Astrocyte (in vitro differentiated cells and primary cell): Measurements from ENCODE around the gene GMDS. TPM values are rescaled to one million over a fixed set of nuclear protein-coding genes. Genes with fewer than 3 reads are reported as not detected.

Experiments
- DNase-seq: peaks from one replicate; pipeline ENCODE4 v3.0.0-alpha.2; 2010; ENCODE audit warnings: low read depth
- FAIRE-seq: peaks from 2 replicates; lab custom pipeline; 2011; peaks lifted over from hg19 to GRCh38; lab: Jason Lieb, UNC
- H2AFZ ChIP-seq: 2 replicates; pipeline ENCODE4 v1.6.0; 2012; ENCODE audit warnings: low read depth, low read length, inconsistent platforms
- H3K27ac ChIP-seq: 2 replicates; pipeline ENCODE4 v1.5.1; 2011; ENCODE audit warnings: low read depth, low read length, inconsistent platforms
- H3K27me3 ChIP-seq: 2 replicates; pipeline ENCODE4 v1.6.0; 2011; ENCODE audit warnings: low read length, inconsistent platforms; ENCODE audit not compliant: insufficient read depth
- H3K36me3 ChIP-seq: 2 replicates; pipeline ENCODE4 v1.5.1; 2011; ENCODE audit warnings: low read length, inconsistent platforms; ENCODE audit not compliant: insufficient read depth
- H3K4me1 ChIP-seq: 2 replicates; pipeline ENCODE4 v1.5.1; 2011; ENCODE audit warnings: low read length, inconsistent platforms; ENCODE audit not compliant: insufficient read depth
- H3K4me2 ChIP-seq: 2 replicates; pipeline ENCODE4 v1.6.0; 2012; ENCODE audit warnings: low read length, inconsistent platforms
- H3K4me3 ChIP-seq: 2 replicates; pipeline ENCODE4 v1.5.1; 2011; ENCODE audit warnings: low read depth, mild to moderate bottlenecking, low read length, inconsistent platforms; ENCODE audit not compliant: insufficient read depth
- H3K79me2 ChIP-seq: 2 replicates; pipeline ENCODE4 v1.6.0; 2012; ENCODE audit warnings: mild to moderate bottlenecking, low read length, inconsistent platforms; ENCODE audit not compliant: insufficient read depth
- H3K9ac ChIP-seq: 2 replicates; pipeline ENCODE4 v1.6.0; 2012; ENCODE audit warnings: mild to moderate bottlenecking, low read length, inconsistent platforms
- H3K9me3 ChIP-seq: 2 replicates; pipeline ENCODE4 v1.5.1; 2012; ENCODE audit warnings: low read depth, mild to moderate bottlenecking, low read length, inconsistent platforms; ENCODE audit not compliant: insufficient read depth
- H4K20me1 ChIP-seq: 2 replicates; pipeline ENCODE4 v1.6.0; 2012; ENCODE audit warnings: low read length, inconsistent platforms; ENCODE audit not compliant: insufficient read depth
- H3K27ac Mint-ChIP-seq: one replicate; pipeline ENCODE4 v1.8.0; 2021; ENCODE audit warnings: mild to moderate bottlenecking, mixed read lengths; ENCODE audit not compliant: unreplicated experiment
- H3K27me3 Mint-ChIP-seq: one replicate; pipeline ENCODE4 v1.8.0; 2021; ENCODE audit warnings: low read depth, mixed read lengths; ENCODE audit not compliant: unreplicated experiment
- H3K36me3 Mint-ChIP-seq: one replicate; pipeline ENCODE4 v1.8.0; 2021; ENCODE audit warnings: low read depth, mixed read lengths; ENCODE audit not compliant: unreplicated experiment
- H3K4me1 Mint-ChIP-seq: one replicate; pipeline ENCODE4 v1.8.0; 2021; ENCODE audit warnings: low read depth, mixed read lengths; ENCODE audit not compliant: unreplicated experiment
- H3K4me3 Mint-ChIP-seq: one replicate; pipeline ENCODE4 v1.8.0; 2021; ENCODE audit warnings: mild to moderate bottlenecking, moderate library complexity, mixed read lengths; ENCODE audit not compliant: unreplicated experiment
- H3K9me3 Mint-ChIP-seq: one replicate; pipeline ENCODE4 v1.8.0; 2021; ENCODE audit warnings: mild to moderate bottlenecking, mixed read lengths; ENCODE audit not compliant: unreplicated experiment
- EZH2 ChIP-seq: IDR thresholded peaks from 2 replicates; pipeline ENCODE4 v1.6.1; 2012; ENCODE audit warnings: mild to moderate bottlenecking, low read length, inconsistent platforms; ENCODE audit not compliant: insufficient read depth
- total RNA-seq: library from RNA; stranded (reverse); gene quantifications from 2 replicates; pipeline ENCODE4 v1.2.1, GENCODE V29; 2021
- TF ChIP-seq, protein P1 (sequence below): IDR thresholded peaks from 2 replicates; pipeline ENCODE4 v1.5.1; 2011; ENCODE audit warnings: low read depth, mild to moderate bottlenecking, inconsistent platforms, low read length, moderate library complexity; ENCODE audit not compliant: insufficient read depth

Gene GMDS
- total RNA-seq, 1 donor from 2014 or later = 9.4 TPM

DNA sequence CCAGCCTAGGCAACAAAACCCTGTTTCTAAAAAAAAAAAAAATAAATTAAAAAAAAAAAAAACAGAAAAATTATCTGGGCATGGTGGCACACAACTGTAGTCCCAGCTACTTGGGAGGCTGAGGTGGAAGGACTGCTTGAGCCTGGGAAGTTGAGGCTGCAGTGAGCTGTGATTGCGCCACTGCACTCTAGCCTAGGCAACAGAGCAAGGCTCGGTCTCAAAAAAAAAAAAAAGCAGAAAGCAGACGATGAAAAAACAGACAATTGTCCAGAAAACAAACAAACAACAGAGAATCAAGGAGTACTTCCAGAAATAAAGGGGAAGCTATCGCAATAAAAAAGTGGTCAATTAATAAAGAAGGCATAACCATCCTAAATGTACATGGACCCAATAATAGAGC, 229.4 kb downstream of the GMDS start:
- DNase-seq (no peak), FAIRE-seq (no peak)
- peaks cover 2% of the 10 kb centered on the region for H3K36me3 Mint-ChIP-seq
- H3K4me2 ChIP-seq = no peak overlapping the region
- H3K79me2 ChIP-seq = no peaks in the 10 kb centered on the region
- no peak overlapping the region for H3K27ac ChIP-seq
- no peaks in the 10 kb centered on the region for H4K20me1 ChIP-seq
- H3K36me3 ChIP-seq = no peaks in the 10 kb centered on the region
- H3K27me3 Mint-ChIP-seq = no peaks in the 10 kb centered on the region
- H3K9ac ChIP-seq = no peak overlapping the region
- H2AFZ ChIP-seq = no peak overlapping the region
- no peak overlapping the region for H3K4me3 ChIP-seq
- H3K27me3 ChIP-seq = no peaks in the 10 kb centered on the region
- peaks cover 4% of the 10 kb centered on the region for H3K4me1 Mint-ChIP-seq
- no peak overlapping the region for H3K4me3 Mint-ChIP-seq
- TF ChIP-seq, protein P1, sequence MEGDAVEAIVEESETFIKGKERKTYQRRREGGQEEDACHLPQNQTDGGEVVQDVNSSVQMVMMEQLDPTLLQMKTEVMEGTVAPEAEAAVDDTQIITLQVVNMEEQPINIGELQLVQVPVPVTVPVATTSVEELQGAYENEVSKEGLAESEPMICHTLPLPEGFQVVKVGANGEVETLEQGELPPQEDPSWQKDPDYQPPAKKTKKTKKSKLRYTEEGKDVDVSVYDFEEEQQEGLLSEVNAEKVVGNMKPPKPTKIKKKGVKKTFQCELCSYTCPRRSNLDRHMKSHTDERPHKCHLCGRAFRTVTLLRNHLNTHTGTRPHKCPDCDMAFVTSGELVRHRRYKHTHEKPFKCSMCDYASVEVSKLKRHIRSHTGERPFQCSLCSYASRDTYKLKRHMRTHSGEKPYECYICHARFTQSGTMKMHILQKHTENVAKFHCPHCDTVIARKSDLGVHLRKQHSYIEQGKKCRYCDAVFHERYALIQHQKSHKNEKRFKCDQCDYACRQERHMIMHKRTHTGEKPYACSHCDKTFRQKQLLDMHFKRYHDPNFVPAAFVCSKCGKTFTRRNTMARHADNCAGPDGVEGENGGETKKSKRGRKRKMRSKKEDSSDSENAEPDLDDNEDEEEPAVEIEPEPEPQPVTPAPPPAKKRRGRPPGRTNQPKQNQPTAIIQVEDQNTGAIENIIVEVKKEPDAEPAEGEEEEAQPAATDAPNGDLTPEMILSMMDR = no peak
- TF ChIP-seq EZH2 = no peak
- no peaks in the 10 kb centered on the region for H3K4me1 ChIP-seq
- no peaks in the 10 kb centered on the region for H3K9me3 ChIP-seq
- H3K27ac Mint-ChIP-seq = no peak overlapping the region
- H3K9me3 Mint-ChIP-seq = peaks cover 4% of the 10 kb centered on the region

DNA sequence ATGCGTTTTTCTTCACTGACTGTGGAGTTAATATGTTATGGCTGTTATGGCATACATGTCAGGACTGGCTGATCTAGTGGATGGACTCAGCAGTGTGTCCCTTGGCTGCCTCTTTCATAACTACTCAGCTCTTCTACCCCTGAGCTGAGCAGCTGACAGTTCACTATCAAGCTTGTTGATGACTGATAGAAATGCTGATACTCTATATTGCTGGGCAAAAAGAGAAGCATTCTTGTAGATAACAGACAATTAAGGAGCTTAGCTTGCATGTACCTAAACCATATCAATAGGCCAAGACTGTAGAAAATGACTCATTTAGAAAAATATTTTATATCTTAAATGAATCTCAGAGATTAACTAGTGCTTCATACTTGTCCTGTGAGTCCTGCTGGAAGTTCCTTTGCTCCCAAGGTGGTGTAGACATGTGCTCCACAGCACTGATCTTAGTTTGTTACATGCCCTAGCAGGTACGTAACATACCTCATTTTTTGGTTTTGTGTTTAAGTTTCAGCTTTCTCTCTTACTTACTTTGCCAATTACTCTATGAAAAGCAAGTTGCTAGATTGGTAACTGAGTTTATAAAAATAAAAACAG, 236.9 kb downstream of the GMDS start:
- DNase-seq (peak; percentile 29), FAIRE-seq (no peak)
- Histone ChIP-seq H3K4me1 (no peaks in the 10 kb centered on the region), H3K27me3 (no peaks in the 10 kb centered on the region), H3K36me3 (no peaks in the 10 kb centered on the region), H3K9ac (no peak overlapping the region), H4K20me1 (no peaks in the 10 kb centered on the region), H3K4me2 (no peak overlapping the region), H3K9me3 (no peaks in the 10 kb centered on the region), H2AFZ (no peak overlapping the region), H3K79me2 (no peaks in the 10 kb centered on the region), H3K27ac (no peak overlapping the region), H3K4me3 (no peak overlapping the region)
- peaks cover 6% of the 10 kb centered on the region for H3K9me3 Mint-ChIP-seq
- peaks cover 2% of the 10 kb centered on the region for H3K36me3 Mint-ChIP-seq
- no peaks in the 10 kb centered on the region for H3K27me3 Mint-ChIP-seq
- no peak overlapping the region for H3K27ac Mint-ChIP-seq
- H3K4me3 Mint-ChIP-seq = no peak overlapping the region
- H3K4me1 Mint-ChIP-seq = no peaks in the 10 kb centered on the region
- TF ChIP-seq EZH2 = no peak
- TF ChIP-seq, protein P1 = no peak

DNA sequence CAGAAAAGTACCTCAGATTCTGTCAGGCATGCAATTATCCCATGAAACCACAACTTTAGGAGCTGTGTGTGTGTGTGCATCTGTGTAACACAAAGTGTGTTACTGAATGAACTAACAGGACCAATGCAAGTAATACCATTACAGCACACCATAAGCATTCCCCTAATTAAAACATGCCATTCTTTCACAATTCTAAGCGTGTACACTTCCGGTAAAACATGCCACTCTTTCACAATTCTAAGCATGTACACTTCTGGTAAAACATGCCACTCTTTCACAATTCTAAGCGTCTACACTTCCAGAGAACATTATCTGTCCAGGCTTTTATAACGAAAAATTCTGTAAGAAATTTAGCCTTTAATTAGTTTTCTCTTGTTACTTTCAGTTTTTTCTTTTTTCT, 238.2 kb downstream of the GMDS start:
- no peak for FAIRE-seq
- Histone ChIP-seq H3K27me3 (no peaks in the 10 kb centered on the region), H3K36me3 (no peaks in the 10 kb centered on the region)

More for the DNA sequence above, 238.2 kb downstream of the GMDS start:
- Histone ChIP-seq H3K4me1 (no peaks in the 10 kb centered on the region), H4K20me1 (no peaks in the 10 kb centered on the region), H3K79me2 (no peaks in the 10 kb centered on the region), H3K9ac (no peak overlapping the region), H3K9me3 (no peaks in the 10 kb centered on the region), H3K27ac (no peak overlapping the region), H3K4me2 (no peak overlapping the region), H3K4me3 (no peak overlapping the region), H2AFZ (no peak overlapping the region)
- no peak for DNase-seq
- TF ChIP-seq, protein P1 = no peak
- no peak for TF ChIP-seq EZH2
- H3K9me3 Mint-ChIP-seq = peaks cover 6% of the 10 kb centered on the region
- no peak overlapping the region for H3K27ac Mint-ChIP-seq
- H3K27me3 Mint-ChIP-seq = no peaks in the 10 kb centered on the region
- no peaks in the 10 kb centered on the region for H3K4me1 Mint-ChIP-seq
- H3K36me3 Mint-ChIP-seq = peaks cover 2% of the 10 kb centered on the region
- H3K4me3 Mint-ChIP-seq = no peak overlapping the region
